Glomerular visceral epithelial cell (primary cell): ENCODE data around the gene CD22.

Experiments
- DNase-seq: peaks from one replicate; pipeline ENCODE4 v3.0.0-alpha.2; 2016; ENCODE audit errors: extremely low spot score

Gene CD22

DNA sequence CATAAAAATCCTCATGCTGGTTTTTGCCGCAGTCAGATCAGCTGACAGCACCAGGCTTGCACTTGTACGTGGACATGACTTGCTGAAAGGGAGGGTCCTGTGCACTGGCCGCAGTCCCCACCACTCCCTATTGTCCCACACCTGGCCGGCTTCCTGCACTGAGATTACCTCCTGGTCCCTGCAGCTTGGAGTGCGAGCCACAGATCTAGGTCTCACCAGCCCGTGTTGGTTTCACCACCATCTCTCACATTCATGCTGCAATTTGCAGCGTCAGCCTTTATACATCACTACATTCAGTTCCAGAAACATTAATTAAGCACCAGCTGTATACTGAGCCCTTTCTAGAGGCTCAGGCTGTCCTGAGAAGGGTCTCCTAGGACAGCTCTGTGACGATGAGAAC is 15.0 kb upstream of the CD22 start:
- DNase-seq: no peak

DNA sequence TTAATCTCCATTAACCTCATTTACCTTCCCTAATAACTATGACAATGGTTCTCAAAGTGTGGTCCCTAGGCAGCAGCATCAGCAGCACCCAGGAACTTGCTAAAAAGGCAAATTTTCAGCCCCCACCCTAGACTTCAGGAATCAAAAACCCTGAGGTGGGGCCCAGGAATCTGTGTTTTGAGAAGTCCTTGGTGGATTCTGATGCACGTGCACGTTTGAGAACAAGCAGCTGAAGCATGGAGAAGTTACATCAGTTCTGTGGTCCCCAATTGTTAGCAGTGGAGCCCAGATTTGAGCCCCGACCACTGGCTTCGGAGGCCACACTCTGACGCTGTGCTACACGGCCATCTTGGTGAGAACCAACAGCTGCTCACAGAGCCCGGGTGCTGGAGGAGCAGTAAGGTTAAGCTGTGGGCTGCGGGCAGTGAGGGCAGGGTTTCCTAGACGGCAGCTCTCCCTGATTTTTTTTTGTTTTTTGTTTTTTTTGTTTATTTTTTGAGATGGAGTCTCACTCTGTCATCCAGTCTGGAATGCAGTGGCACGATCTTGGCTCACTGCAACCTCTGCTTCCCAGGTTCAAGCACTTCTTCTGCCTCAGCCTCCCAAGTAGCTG is 14.0 kb upstream of the CD22 start:
- no peak for DNase-seq

DNA sequence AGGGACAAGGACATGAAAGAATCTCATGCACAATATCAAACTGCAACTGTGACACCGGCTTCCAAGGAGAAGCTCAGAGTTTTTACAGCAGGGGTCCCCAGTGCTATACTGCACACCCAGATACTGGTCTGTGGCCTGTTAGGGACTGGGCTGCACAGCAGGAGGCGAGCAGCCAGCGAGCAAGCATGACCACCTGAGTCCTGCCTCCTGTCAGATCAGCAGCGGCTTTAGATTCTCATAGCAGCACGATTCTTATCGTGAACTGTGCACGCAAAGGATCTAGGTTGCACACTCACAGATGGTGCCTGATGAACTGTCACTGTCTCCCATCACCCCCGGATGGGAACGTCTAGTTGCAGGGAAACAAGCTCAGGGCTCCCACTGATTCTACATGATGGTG is 13.1 kb upstream of the CD22 start:
- no peak for DNase-seq

DNA sequence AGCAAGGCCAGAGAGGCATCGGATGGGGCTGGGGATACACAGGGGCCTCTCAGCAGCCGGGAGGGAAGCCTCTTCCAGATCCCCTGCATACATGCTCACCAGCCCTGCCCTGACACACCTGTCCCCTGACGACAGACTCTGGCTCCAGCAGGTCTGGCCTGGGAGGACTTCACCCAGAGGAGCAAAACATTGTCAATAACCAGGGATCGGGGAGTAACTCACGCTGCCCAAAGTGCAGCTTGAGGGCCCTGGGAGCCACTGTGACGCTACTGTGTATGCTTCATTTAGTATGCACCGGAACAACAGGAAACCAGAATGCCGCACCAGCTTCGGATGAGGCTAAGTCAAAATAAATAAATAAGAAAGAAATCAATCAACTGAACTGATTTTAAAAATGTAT is 12.4 kb upstream of the CD22 start:
- no peak for DNase-seq

DNA sequence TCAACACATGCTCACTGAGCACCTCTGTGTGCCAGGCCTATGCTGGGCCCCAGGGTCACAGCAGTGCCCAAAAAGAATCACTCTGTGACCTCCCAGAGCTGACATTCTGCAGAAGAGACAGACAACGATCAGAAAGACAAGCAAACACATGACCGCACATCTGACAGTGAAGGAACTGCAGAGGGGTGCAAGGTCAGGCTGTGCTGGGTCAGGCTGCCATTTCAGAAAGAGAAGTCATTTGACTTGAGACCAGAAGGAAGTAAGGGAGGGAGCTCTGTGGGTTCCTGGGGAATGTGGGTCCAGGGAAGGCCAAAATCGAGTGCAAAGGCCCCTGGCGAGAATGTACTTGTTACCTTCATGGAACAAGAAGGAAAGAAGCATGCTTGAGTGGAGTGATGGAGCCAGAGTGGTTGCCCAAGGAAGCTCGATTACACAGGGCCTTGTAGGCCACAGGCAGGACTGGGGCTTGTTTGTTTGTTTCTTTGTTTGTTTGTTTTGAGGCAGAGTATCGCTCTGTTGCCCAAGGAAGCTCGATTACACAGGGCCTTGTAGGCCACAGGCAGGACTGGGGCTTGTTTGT is 11.4 kb upstream of the CD22 start:
- DNase-seq: no peak

DNA sequence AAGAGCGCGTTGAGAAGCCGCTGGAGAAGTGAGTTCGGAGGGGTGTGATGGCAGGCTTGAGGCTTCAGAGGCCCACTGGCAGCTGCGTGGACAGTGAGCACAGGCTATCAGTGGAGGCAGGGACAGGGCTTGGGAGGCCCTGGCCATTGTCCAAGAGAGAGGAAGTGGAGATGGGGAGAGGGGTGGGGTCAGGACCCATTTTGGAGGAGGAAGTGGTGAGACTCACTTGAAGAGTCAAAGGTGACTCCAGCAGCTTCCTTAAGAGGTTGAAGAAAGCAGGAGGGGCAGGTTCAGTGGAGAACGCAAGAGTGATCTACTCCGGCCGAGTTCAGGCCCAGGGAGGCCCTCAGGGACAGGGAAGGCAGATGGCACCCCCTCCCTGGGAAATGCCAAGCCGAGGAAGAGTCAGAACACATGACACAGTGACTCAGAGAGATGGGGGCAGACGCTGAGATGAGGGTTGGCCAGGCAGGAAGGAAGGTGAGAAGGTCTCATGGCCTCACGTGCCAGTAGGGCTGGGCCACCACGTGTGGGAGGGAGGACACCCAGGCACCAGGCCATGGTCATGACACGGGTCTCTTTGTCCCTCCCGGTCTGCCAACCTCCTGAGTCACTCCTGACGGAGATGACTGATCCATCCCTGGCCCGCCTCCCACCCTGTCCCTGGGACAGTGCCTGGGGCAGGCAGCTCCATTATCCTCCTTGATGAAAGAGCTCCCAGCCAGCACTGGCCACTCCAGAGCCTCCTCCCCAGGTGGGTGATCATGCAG is 10.1 kb upstream of the CD22 start:
- peak; percentile 78 for DNase-seq

DNA sequence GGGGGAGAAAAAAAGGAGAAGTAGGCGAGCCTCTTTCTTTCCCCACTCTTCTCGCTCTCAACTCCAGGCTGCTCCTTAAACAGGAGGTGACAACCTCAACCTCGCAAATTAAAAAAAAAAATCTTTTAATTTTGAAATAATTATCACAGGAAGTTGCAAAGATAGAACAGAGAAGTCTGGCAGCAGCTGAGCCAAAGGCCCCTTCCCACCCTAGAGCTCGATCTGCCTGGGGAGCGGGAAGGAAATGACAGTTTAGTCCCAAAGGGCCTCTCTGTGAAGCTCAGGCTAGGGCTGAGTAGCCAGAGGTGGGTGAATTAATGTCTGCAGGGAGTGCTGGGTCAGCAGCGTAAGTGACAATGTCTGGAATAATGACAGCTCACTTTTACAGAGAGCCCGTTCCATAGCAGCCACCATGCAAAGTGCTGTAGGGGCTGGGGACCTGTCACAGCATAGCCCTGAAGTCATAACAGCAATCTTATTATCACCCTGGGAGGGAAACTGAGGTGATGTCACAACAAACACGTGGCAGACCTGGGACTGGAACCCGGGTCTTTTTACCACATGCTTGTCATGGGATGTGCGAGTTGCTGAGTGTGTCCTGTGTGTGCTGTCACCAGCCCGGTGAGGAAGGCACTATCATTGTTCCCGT is 8.8 kb upstream of the CD22 start:
- no peak for DNase-seq

DNA sequence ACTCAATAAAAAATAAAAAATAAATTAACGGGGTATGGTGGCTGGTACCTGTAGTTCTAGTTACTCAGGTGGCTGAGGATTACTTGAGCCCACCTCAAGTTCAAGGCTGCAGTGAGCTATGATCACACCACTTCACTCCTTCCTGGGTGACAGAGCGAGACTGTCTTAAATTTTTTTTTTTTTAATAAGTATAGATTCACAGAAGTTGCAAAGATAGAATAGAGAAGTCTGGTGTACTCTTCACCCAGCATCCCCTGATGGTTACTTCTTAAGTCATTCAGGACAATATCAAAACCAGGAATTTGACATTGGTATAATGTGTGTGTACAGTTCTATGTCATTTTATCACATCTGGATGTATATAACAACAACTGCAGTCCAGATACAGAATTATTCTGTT is 7.7 kb upstream of the CD22 start:
- DNase-seq: no peak

DNA sequence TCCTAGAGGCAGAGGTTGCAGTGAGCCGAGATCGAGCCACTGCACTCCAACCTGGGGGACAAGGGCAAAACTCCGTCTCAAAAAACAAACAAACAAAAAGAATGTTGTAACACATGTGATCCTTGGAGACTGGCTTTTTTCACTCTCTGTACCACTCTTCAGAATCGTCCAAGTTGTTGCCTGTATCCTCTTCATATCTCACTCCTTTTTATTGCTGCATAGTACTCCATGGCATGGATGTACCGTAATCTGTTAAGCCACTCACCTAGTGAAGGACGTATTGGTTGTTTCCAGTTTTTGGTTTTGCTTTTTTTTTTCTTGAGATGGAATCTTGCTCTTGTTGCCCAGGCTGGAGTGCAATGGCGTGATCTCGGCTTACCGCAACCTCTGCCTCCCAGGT is 7.0 kb upstream of the CD22 start:
- DNase-seq: no peak

DNA sequence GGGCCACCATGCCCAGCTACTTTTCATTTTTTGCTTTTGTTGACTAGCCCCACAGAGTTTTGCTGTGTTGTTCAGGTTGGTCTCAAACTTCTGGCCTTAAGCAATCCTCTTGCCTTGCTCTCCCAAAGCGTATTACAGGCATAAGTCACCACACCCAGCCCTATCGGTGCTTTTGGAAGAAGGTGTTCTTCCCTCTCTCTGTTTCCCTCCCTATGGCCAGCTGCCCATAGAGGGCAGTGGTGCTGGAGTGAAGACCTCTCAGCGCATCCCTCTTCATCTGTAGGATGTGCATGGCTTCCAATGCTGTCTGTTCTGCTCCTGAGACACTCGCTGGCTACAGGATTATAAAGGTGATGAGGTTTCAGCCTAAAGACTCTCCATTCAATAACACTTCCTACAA is 1.3 kb upstream of the CD22 start:
- no peak for DNase-seq

DNA sequence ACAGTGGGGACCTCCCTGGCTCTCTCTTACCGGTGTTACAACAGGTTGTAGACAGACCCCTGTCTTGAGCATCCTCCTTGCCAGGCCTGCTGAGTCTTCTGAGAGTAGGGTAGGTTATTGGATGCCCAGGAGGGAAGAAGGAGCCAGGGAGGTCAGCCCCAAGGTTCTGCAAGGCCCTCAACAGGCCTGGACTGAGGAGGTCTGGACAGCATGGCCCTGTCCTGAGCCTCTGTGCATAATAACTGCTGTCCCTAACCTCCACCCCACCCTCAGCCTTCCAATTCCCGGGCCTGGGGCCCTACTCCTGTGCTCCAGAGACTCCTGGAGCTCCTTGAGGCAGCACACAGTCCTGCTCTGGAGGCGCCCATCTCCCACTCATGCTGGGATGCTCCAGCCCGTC is 336 bp downstream of the CD22 start:
- DNase-seq: no peak

DNA sequence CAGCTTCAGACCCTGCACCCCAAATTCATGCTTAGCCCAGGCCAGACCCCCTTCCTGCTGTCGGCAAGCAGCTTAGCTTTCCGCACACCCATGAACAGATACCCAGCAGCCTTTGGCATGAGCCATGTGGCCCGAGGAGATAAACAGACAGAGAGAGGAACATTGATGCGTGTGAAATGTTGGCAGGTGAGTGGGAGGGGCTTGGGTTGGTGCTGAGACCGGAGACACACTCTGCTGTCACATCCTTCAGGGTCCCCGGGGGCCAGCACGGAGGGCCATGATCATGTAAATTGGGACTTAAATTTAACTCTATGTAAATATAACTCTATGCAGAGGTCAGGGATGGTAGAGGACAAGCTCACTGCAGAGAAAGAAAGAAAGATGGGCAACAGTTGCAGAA is 1.5 kb downstream of the CD22 start:
- DNase-seq: no peak

DNA sequence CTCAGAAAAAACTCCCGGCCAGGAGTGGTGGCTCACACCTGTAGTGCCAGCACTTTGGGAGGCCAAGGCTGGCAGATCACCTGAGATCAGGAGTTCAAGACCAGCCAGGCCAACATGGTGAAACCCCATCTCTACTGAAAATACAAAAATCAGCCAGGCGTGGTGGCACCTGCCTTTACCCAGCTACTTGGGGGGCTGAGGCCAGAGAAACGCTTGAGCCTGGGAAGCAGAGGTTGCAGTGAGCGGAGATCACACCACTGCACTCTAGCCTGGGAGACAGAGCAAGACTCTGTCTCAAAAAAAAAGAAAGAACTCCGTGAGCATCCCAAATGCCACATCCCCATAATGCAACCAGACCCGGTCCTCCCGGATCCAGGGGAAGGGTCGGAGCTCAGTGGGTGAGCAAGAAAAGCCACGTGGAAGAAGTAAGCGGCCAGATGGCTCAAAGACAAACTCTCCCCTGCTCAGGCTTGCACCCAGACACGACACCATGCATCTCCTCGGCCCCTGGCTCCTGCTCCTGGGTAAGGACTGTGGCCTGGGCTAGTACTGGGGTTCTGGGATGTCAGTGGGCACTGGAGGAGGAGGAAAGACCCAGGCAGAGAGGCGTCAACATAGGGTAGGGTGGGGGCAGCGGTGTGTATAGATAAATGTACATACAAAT is 2.7 kb downstream of the CD22 start:
- no peak for DNase-seq

DNA sequence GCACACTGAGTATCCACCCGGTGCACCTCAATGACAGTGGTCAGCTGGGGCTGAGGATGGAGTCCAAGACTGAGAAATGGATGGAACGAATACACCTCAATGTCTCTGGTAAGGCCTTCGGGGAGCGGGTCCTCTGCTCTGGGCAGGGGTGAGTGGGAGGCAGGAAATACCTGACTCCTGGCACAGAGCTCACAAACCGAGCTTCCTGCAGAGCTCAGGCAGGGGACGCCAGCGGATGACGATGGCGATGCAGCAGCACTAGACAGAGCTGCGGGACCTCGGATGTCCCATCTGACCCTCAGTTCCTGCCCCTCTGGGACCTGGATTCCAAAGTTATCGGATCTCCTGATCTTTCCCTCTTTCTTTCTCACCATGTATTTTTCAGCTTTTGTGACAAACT is 3.8 kb downstream of the CD22 start:
- no peak for DNase-seq

DNA sequence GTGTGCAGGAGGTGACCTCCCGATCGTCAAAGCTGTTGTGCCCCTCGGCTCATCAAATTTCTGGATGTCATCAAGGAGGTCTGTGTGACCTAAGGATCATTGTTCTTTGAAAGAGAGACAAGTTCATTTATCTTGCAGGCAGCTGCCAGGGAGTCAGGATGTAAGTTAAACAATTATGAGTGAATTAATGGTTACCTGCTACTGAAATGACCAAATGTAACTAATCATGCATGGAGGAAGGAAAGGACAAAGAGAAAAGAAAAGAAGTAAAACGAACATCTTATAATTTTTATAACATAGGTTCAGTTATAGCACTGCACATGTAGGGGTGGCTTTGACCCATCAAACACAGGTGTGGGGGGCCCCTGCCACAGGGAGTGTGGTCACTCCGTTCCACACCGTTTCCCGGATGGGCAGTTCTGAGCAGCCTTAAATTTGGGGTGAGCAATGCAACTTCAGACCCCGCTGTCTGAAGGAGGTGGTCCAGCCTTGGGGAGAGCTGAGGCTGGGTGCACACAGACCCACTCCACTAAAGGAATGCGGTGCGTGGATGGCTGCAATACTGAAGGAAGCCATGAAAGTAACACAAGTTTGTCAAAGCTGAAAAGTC is 5.3 kb downstream of the CD22 start:
- DNase-seq: no peak

DNA sequence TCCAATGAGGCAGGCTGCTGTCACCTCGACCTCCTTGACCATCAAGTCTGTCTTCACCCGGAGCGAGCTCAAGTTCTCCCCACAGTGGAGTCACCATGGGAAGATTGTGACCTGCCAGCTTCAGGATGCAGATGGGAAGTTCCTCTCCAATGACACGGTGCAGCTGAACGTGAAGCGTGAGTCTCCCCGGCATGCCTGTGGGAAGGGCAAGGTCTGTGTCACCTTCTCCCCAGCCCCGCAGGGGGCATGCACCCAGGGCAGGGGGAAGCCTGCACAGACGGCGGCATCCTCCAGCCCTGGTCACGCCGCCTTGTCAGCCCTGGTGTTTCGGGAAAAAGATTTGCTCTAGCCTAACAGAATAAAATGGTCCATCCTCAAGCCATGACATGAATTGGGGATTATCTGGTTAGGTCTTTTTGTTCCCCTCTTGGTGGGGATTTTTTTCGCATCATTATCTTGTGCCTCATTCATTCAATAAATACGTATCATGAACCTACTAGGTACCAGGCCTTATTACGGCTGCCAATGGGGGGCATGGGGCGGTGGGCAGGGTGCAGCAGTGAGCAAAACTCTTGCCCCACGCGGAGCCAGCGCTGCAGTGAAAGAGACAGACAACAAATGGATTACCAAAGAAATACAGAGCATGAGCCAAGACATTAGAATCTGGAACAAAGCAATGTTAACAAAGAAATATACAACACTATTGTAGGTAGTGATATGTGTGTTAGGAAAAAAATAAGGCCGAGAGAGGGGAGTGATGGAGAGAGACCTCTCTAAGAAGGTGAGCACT is 7.4 kb downstream of the CD22 start:
- DNase-seq: no peak

DNA sequence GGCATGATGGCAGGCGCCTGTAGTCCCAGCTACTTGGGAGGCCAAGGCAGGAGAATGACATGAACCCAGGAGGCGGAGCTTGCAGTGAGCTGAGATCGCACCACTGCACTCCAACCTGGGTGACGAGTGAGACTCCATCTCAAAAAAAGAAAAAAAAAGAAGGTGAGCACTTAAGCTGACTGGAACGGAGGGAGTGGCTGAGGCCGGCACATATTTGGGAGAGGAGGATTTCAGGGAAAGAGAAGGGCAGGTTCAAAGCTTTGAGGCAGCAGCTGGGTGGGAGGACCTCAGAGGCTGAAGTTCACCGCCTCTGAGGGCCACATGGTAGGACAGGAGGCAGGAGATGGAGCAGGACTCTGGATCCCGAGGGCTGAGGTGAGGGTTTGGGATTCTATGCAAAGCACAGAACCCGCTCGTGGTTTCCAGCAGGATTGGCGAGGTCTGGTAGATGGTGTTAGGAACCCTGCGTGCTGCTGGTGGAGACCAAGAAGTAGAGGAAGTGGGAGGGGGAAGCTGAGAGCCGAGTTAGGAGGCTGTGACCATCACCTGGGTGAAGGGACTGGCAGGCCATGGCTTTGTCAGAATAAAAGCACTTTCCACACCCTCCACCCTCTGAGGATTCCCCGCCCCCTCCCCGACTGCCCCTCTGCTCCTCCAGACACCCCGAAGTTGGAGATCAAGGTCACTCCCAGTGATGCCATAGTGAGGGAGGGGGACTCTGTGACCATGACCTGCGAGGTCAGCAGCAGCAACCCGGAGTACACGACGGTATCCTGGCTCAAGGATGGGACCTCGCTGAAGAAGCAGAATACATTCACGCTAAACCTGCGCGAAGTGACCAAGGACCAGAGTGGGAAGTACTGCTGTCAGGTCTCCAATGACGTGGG is 8.4 kb downstream of the CD22 start:
- DNase-seq: no peak

DNA sequence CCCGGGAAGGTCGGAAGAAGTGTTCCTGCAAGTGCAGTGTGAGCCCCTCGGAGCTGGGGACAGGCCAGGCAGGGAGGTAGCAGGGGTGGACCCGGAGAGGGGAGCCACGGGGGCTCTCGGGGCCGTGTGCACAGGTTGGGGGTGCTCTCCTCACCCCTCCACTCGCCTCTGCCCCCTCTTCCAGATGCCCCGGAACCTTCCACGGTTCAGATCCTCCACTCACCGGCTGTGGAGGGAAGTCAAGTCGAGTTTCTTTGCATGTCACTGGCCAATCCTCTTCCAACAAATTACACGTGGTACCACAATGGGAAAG is 9.0 kb downstream of the CD22 start:
- DNase-seq: no peak

DNA sequence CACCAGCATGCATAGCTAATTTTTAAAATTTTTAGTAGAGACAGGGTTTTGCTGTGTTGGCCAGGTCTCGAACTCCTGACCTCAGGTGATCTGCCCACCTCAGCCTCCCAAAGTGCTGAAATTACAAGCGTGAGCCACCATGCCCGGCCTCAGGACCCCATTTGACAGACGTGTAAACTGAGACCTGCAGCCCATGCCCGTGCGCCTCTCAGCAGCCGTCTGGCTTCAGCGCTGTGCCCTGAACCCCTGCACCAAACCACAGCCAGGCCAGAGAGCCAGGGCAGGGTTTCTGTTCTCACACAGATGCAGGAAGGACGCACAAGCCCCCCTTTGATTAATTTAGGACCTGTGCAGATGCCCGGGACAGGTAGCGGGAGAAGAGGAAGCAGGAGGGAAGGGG is 11.4 kb downstream of the CD22 start:
- no peak for DNase-seq

DNA sequence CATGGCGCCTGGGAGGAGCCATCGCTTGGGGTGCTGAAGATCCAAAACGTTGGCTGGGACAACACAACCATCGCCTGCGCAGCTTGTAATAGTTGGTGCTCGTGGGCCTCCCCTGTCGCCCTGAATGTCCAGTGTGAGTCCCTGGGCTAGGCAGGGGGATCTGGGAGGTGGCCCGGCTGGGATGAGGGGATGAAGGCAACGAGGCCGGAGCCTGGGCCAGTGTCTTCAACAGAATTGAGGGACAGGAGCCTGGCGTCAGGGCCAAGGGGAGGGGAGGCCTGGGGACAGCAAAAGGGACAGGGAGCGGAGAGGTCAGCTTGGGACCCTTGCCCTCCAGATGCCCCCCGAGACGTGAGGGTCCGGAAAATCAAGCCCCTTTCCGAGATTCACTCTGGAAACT is 12.0 kb downstream of the CD22 start:
- DNase-seq: no peak
